ENCODE data around the gene RAB33A.

- TF ChIP-seq CTCF (conservative IDR thresholded peaks at IDR 0.05): peak; percentile 7; the same call in 1 of the 2 replicates
- no peak for TF ChIP-seq ZFX (IDR thresholded peaks at IDR 0.05)
Observed at GRCh38 chrX:130144509-130144908, 27.3 kb upstream of the RAB33A start.

Measured in C4-2B (cell line).